GM21423 (cell line): ENCODE results near the gene UNC93B1.
"Not testable (repeated sequence)": the region's sequence is repeated elsewhere in the genome, so short reads cannot be mapped to it uniquely, and the experiment has no call there.

ENCODE experiments used
- ATAC-seq: cut with Tn5 transposase; IDR thresholded peaks from one replicate; pipeline ENCODE4 v1.9.1; 2021; ENCODE audit warnings: mild to moderate bottlenecking, moderate library complexity; ENCODE audit not compliant: unreplicated experiment

Gene UNC93B1

DNA sequence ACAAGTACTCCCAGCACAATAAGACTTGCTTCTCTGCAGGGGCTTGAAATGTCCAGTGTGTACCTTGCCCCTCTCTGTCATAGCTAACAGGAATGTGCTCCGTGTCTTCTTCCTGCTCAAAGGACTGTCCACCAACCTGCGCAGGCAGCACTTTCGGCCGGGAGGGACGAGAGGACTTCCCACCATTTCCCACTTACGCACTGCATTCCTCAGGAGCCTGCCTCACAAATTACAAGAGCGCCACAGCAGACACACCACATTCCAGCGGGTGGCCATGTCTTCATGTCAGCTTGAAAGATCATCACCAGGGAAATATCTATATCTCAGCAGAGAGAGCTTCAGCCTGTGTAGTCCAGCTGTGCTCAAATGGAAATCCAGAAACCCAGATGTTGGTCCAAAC is 53.2 kb downstream of the UNC93B1 start:
- ATAC-seq = not testable (repeated sequence)

DNA sequence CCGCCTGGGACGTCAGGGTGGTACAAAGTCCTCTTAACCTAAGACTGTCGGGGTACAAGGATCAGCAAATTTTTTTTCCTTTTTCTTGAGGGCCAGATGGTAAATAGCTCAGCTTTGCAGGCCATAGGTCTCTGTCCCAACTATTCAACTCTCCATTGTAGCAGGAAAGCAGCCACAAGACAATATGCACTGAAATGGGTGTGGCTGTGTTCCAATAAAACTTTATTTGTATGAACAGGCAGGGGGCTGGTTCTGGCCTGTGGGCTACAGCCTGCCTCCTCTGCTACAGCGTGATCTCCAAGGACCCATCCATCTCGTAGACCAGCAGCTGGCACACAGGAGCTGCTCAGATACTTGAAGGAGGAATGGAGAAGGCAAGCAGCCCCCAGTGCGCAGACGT is 56.1 kb downstream of the UNC93B1 start:
- not testable (repeated sequence) for ATAC-seq

DNA sequence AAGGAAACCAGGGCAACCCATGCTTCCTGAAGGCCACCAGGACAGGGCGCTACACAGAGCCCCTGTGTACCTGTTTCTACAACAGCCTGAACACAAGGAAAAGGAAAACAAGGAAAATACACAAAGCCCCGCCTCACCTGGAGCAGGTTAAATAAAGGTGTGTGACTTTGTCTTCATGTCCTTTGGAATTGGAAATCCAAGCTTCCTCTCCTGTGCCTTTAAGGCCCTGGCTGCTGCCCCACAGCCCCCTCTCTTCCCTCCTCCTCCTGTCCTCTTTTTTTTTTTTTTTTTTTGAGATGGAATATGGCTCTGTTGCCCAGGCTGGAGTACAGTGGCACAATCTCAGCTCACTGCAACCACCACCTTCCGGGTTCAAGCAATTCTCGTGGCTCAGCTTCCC is 57.5 kb downstream of the UNC93B1 start:
- not testable (repeated sequence) for ATAC-seq

DNA sequence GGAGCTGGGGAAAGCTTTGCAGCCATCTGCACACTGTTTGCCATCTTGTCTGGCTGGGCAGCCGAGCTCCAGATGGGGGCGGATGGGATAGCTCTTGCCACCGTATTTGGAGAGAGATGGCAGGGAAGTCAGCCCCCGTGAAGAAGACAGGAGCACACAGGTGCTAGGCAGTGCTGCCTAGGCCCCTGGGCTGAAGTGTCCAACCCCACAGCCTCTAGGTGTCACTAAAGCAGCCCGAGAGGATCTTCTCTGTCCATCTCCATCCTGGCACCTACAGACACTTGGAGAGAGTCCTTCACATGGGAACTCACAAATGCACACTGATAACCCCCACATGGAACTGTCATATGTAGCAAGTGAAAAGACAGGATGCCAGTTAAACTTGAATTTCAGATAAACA is 60.5 kb downstream of the UNC93B1 start:
- ATAC-seq = not testable (repeated sequence)
